ENCODE measurements around the gene DGKQ.

DNA sequence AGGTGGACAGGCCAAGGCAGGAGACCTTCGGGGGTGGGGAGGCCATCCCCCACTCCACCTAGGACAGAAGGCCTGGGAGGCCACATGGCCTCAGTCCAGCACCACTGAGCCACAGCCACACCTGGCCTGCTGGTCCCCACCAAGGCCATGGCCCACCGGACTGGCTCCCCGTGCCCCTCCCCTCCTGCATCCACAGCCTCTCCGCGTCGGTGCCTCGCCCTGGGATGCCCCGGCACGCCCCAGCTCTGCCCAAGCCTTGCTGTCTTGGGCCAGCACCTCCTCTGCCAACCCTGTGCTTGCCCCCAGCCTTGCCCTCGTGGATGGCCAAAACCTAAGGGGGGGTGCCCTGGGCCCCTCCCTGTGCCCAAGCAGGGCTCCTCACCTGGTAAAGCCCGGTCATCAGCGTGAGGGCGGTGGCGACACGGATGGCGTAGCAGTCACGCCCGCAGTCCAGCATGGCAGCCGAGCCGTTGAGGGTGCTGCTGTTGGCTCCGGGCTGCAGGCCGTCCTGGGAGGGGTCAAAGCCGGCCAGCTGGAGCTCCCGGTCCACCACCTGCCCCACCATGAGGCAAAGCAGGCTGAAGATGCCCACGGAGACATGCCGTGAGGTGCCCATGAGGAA is 17.5 kb upstream of the DGKQ start:
- TF ChIP-seq, protein P1, sequence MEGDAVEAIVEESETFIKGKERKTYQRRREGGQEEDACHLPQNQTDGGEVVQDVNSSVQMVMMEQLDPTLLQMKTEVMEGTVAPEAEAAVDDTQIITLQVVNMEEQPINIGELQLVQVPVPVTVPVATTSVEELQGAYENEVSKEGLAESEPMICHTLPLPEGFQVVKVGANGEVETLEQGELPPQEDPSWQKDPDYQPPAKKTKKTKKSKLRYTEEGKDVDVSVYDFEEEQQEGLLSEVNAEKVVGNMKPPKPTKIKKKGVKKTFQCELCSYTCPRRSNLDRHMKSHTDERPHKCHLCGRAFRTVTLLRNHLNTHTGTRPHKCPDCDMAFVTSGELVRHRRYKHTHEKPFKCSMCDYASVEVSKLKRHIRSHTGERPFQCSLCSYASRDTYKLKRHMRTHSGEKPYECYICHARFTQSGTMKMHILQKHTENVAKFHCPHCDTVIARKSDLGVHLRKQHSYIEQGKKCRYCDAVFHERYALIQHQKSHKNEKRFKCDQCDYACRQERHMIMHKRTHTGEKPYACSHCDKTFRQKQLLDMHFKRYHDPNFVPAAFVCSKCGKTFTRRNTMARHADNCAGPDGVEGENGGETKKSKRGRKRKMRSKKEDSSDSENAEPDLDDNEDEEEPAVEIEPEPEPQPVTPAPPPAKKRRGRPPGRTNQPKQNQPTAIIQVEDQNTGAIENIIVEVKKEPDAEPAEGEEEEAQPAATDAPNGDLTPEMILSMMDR (conservative IDR thresholded peaks at IDR 0.05): no peak
- no peak for TF ChIP-seq EZH2 (IDR thresholded peaks at IDR 0.05; ENCODE audit: low read depth)

All from PC-9 (cell line).